ENCODE data around the gene CP. TPM values are rescaled to one million over a fixed set of nuclear protein-coding genes. Genes with fewer than 3 reads are reported as not detected.
"Not testable (repeated sequence)": the region's sequence is repeated elsewhere in the genome, so short reads cannot be mapped to it uniquely, and the experiment has no call there.

Gene CP
- total and polyA plus RNA-seq, 2 donors (not counting 1 experiment from before 2014, with no cell fraction given), result not detected

DNA sequence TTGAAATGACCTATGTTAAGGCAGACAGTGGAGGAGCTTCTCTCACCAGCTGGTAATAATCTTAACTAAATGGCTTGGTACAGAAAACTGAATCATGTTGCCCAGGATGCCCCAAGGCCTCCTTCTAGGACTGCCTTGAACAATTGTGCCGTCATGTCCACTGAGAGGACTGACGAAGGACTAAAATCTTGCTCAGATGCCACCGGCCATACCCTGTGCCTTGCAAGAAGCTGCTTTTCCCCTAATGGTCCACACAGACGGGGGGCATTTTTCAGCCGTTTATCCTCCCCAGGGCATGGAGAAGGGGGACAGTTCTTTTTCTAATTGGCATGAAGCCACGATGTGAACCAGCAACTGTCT lies 1.8 kb upstream of the CP start:
- H3K27me3 Mint-ChIP-seq, result no peaks in the 10 kb centered on the region
- Histone ChIP-seq H3K9me3 (ENCODE audit: control extremely low read depth in 1 of 3, control insufficient read depth in 2 of 3, insufficient read depth in 1 of 3, low read length in 2 of 3) (no peaks in the 10 kb centered on the region), H3K9ac (ENCODE audit: low read length) (no peak overlapping the region), H4K20me1 (ENCODE audit: control insufficient read depth, insufficient read depth, low read length, poor library complexity, severe bottlenecking) (no peaks in the 10 kb centered on the region), H3K27ac (ENCODE audit: low read length in 2 of 2) (no peak overlapping the region), H3K4me3 (ENCODE audit: control extremely low read depth in 1 of 5, extremely low read depth in 1 of 5, insufficient read depth in 1 of 5, low read depth in 2 of 5, low read length in 4 of 5) (no peak overlapping the region), H3K79me2 (ENCODE audit: control insufficient read depth, insufficient read depth, low read length) (no peaks in the 10 kb centered on the region), H3K27me3 (replicated peaks in 1 of 4; ENCODE audit: control extremely low read depth in 1 of 4, control insufficient read depth in 3 of 4, insufficient read depth in 4 of 4, low read length in 3 of 4) (no peaks in the 10 kb centered on the region), H2AFZ (ENCODE audit: insufficient read depth, low read depth, low read length, poor library complexity, severe bottlenecking) (no peak overlapping the region), H3K36me3 (replicated peaks in 1 of 2; ENCODE audit: control extremely low read depth in 1 of 2, control insufficient read depth in 1 of 2, extremely low read depth in 1 of 2, insufficient read depth in 2 of 2, low read length in 1 of 2) (no peaks in the 10 kb centered on the region), H3K4me1 (ENCODE audit: control insufficient read depth in 2 of 2, insufficient read depth in 2 of 2, low read length in 2 of 2) (peaks cover 15 to 19% of the 10 kb centered on the region in 2 donors), H3K4me2 (replicated peaks; ENCODE audit: low read depth, low read length, poor library complexity, severe bottlenecking) (no peak overlapping the region)
- no peak overlapping the region for H3K4me3 Mint-ChIP-seq
- intact Hi-C loops (cut with micrococcal nuclease), result no loop called here
- DNase-seq (no peak), ATAC-seq (ENCODE audit: low read depth) (no peak)
- WGBS (ENCODE audit: insufficient coverage), result 100% methylated on average over 5 of the region's 6 CpGs
- POLR2A ChIA-PET, result no interaction called here
- peaks cover 20% of the 10 kb centered on the region for H3K4me1 Mint-ChIP-seq
- H3K9me3 Mint-ChIP-seq (ENCODE audit: insufficient read depth), result peaks cover 3% of the 10 kb centered on the region
- CTCF ChIA-PET, result no interaction called here
- H3K27ac Mint-ChIP-seq, result no peak overlapping the region
- TF ChIP-seq EZH2 (IDR thresholded peaks at IDR 0.05; ENCODE audit: borderline replicate concordance, insufficient read depth, low read depth, low read length, poor library complexity, severe bottlenecking), result no peak
- TF ChIP-seq, protein P1, sequence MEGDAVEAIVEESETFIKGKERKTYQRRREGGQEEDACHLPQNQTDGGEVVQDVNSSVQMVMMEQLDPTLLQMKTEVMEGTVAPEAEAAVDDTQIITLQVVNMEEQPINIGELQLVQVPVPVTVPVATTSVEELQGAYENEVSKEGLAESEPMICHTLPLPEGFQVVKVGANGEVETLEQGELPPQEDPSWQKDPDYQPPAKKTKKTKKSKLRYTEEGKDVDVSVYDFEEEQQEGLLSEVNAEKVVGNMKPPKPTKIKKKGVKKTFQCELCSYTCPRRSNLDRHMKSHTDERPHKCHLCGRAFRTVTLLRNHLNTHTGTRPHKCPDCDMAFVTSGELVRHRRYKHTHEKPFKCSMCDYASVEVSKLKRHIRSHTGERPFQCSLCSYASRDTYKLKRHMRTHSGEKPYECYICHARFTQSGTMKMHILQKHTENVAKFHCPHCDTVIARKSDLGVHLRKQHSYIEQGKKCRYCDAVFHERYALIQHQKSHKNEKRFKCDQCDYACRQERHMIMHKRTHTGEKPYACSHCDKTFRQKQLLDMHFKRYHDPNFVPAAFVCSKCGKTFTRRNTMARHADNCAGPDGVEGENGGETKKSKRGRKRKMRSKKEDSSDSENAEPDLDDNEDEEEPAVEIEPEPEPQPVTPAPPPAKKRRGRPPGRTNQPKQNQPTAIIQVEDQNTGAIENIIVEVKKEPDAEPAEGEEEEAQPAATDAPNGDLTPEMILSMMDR (IDR thresholded peaks at IDR 0.05), result no peak

DNA sequence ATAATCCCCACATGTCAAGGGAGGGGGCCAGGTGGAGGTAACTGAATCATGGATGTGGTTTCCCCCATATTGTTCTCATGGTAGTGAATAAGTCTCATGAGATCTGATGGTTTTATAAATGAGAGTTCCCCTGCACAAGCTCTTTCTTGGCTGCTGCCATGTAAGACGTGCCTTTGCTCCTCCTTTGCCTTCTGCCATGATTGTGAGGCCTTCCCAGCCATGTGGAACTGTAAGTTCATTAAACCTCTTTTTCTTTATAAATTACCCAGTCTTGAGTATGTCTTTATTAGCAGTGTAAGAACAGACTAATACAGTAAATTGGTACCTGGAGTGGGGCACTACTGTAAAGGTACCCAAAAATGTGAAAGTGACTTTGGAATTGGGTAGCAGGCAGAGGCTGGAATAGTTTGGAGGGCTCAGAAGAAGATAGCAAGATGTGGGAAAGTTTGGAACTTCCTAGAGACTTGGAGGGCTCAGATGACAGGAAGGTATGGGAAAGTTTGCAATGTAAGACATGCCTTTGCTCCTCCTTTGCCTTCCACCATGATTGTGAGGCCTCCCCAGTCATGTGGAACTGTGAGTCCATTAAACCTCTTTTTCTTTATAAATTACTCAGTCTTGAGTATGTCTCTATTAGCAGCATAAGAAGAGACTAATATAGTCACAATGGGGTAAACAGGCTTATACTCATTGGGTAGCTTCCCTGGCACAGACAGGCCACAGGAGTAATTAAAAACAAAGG lies 2.1 kb downstream of the CP start:
- intact Hi-C loops (cut with micrococcal nuclease); DNase-seq: not testable (repeated sequence)

More for the DNA sequence above, 2.1 kb downstream of the CP start:
- H3K4me1 ChIP-seq (ENCODE audit: control insufficient read depth in 2 of 2, insufficient read depth in 2 of 2, low read length in 2 of 2); H3K9me3 Mint-ChIP-seq (ENCODE audit: insufficient read depth); H3K4me2 ChIP-seq (replicated peaks; ENCODE audit: low read depth, low read length, poor library complexity, severe bottlenecking); ATAC-seq (ENCODE audit: low read depth); H3K27ac Mint-ChIP-seq; H4K20me1 ChIP-seq (ENCODE audit: control insufficient read depth, insufficient read depth, low read length, poor library complexity, severe bottlenecking); H2AFZ ChIP-seq (ENCODE audit: insufficient read depth, low read depth, low read length, poor library complexity, severe bottlenecking); H3K36me3 ChIP-seq (replicated peaks in 1 of 2; ENCODE audit: control extremely low read depth in 1 of 2, control insufficient read depth in 1 of 2, extremely low read depth in 1 of 2, insufficient read depth in 2 of 2, low read length in 1 of 2); H3K27me3 ChIP-seq (replicated peaks in 1 of 4; ENCODE audit: control extremely low read depth in 1 of 4, control insufficient read depth in 3 of 4, insufficient read depth in 4 of 4, low read length in 3 of 4); H3K79me2 ChIP-seq (ENCODE audit: control insufficient read depth, insufficient read depth, low read length); POLR2A ChIA-PET; H3K4me3 ChIP-seq (ENCODE audit: control extremely low read depth in 1 of 5, extremely low read depth in 1 of 5, insufficient read depth in 1 of 5, low read depth in 2 of 5, low read length in 4 of 5); H3K4me3 Mint-ChIP-seq; H3K9ac ChIP-seq (ENCODE audit: low read length); H3K27ac ChIP-seq (ENCODE audit: low read length in 2 of 2); H3K9me3 ChIP-seq (ENCODE audit: control extremely low read depth in 1 of 3, control insufficient read depth in 2 of 3, insufficient read depth in 1 of 3, low read length in 2 of 3); H3K27me3 Mint-ChIP-seq; CTCF ChIA-PET: not testable (repeated sequence)
- peaks cover 11% of the 10 kb centered on the region for H3K4me1 Mint-ChIP-seq
- no CpG with 5 or more reads among the region's 1 CpG for WGBS (ENCODE audit: insufficient coverage)

Data from B cell (primary cell).